CD14-positive monocyte (primary cell): ENCODE data around the gene COL13A1. TPM values are rescaled to one million over a fixed set of nuclear protein-coding genes. Genes with fewer than 3 reads are reported as not detected.

Source experiments
- DNase-seq, 3 donors: peaks; one replicate each; pipeline ENCODE4 v3.0.0-alpha.2; 2011 to 2022
- H2AFZ ChIP-seq: 2 replicates; pipeline ENCODE4 v1.6.0; 2012; ENCODE audit warnings: mild to moderate bottlenecking, low read depth, low read length, inconsistent platforms; ENCODE audit not compliant: insufficient read depth, poor library complexity, severe bottlenecking
- H3K27ac ChIP-seq, 2 donors: 1 replicate in 1 of 2; 2 replicates in 1 of 2; pipeline ENCODE4 v1.5.1; 2012 to 2013; ENCODE audit warnings: low read length in 2 of 2, control low read depth in 1 of 2, inconsistent platforms in 1 of 2, low read depth in 1 of 2, mild to moderate bottlenecking in 1 of 2
- H3K27me3 ChIP-seq, 2 donors: one replicate each; pipeline versions ENCODE4 v1.6.0 to v1.6.1; 2011 to 2013; ENCODE audit warnings: low read length in 2 of 2; ENCODE audit not compliant: control insufficient read depth in 2 of 2, insufficient read depth in 2 of 2
- H3K36me3 ChIP-seq, 2 donors: replicated peaks in 1 of 2; 1 replicate in 1 of 2; 2 replicates in 1 of 2; pipeline versions ENCODE4 v1.5.1 to v1.6.1; 2012 to 2013; ENCODE audit warnings: low read length in 2 of 2, control low read depth in 1 of 2, inconsistent platforms in 1 of 2, mild to moderate bottlenecking in 1 of 2; ENCODE audit not compliant: insufficient read depth in 2 of 2, control insufficient read depth in 1 of 2
- H3K4me1 ChIP-seq, 2 donors: 1 replicate in 1 of 2; 2 replicates in 1 of 2; pipeline versions ENCODE4 v1.5.1 to v1.6.1; 2012 to 2013; ENCODE audit warnings: low read length in 2 of 2, control low read depth in 1 of 2, inconsistent platforms in 1 of 2, mild to moderate bottlenecking in 1 of 2, moderate library complexity in 1 of 2; ENCODE audit not compliant: insufficient read depth in 2 of 2, control insufficient read depth in 1 of 2
- H3K4me2 ChIP-seq: replicated peaks from 2 replicates; pipeline ENCODE3; 2012; ENCODE audit warnings: low read length, moderate library complexity, mild to moderate bottlenecking; ENCODE audit not compliant: poor library complexity, severe bottlenecking; ENCODE audit errors: extremely low read depth
- H3K4me3 ChIP-seq, 3 experiments: fragments of 200-600 bp in 1 of 3; sonication (generic) in 1 of 3; replicated peaks in 1 of 3; 1 replicate in 2 of 3; 2 replicates in 1 of 3; pipeline ENCODE4 v1.5.1; 2011 to 2013; ENCODE audit warnings: low read length in 3 of 3, mild to moderate bottlenecking in 3 of 3, control low read depth in 2 of 3, low read depth in 2 of 3, inconsistent platforms in 1 of 3, moderate library complexity in 1 of 3
- H3K79me2 ChIP-seq: 2 replicates; pipeline ENCODE4 v1.6.0; 2012; ENCODE audit warnings: mild to moderate bottlenecking, control low read depth, inconsistent platforms, low read length, moderate library complexity; ENCODE audit not compliant: insufficient read depth
- H3K9ac ChIP-seq: 2 replicates; pipeline ENCODE4 v1.6.0; 2017; ENCODE audit warnings: low read length, mild to moderate bottlenecking; ENCODE audit not compliant: insufficient read depth, poor library complexity, severe bottlenecking
- H3K9me3 ChIP-seq, 2 donors: replicated peaks in 1 of 2; 1 replicate in 1 of 2; 2 replicates in 1 of 2; pipeline versions ENCODE4 v1.5.1 to v1.6.1; 2012 to 2013; ENCODE audit warnings: low read length in 2 of 2, control low read depth in 1 of 2; ENCODE audit not compliant: control insufficient read depth in 1 of 2, insufficient read depth in 1 of 2
- H4K20me1 ChIP-seq: 2 replicates; pipeline ENCODE4 v1.6.0; 2012; ENCODE audit warnings: mild to moderate bottlenecking, low read length, control low read depth, moderate library complexity; ENCODE audit not compliant: insufficient read depth
- H3K27ac Mint-ChIP-seq, 7 donors: one replicate each; pipeline ENCODE4 v1.8.0; 2020; ENCODE audit warnings: mild to moderate bottlenecking in 7 of 7, mixed read lengths in 7 of 7, moderate library complexity in 6 of 7, inconsistent platforms in 2 of 7
- H3K27me3 Mint-ChIP-seq, 3 donors: one replicate each; pipeline ENCODE4 v1.8.0; 2021 to 2022; ENCODE audit warnings: low read depth in 3 of 3, mild to moderate bottlenecking in 3 of 3, mixed read lengths in 3 of 3, moderate library complexity in 3 of 3, inconsistent platforms in 1 of 3
- H3K36me3 Mint-ChIP-seq, 2 donors: one replicate each; pipeline ENCODE4 v1.8.0; 2020; ENCODE audit warnings: mixed read lengths in 2 of 2, inconsistent platforms in 1 of 2, mild to moderate bottlenecking in 1 of 2
- H3K4me1 Mint-ChIP-seq: one replicate; pipeline ENCODE4 v1.8.0; 2020; ENCODE audit warnings: mild to moderate bottlenecking, mixed read lengths
- H3K4me3 Mint-ChIP-seq, 2 donors: one replicate each; pipeline ENCODE4 v1.8.0; 2020; ENCODE audit warnings: mild to moderate bottlenecking in 2 of 2, mixed read lengths in 2 of 2, moderate library complexity in 1 of 2
- H3K9me3 Mint-ChIP-seq, 7 donors: one replicate each; pipeline ENCODE4 v1.8.0; 2020 to 2022; ENCODE audit warnings: mixed read lengths in 7 of 7, mild to moderate bottlenecking in 6 of 7, moderate library complexity in 6 of 7, inconsistent platforms in 2 of 7
- WGBS: methylation state at CpG from one replicate; pipeline ENCODE4 v1.1.5; 2013; ENCODE audit warnings: missing lambda C conversion rate; ENCODE audit not compliant: insufficient coverage; 5-methylcytosine and 5-hydroxymethylcytosine counted together
- intact Hi-C, 2 donors: fragments of 100-400 bp; cut with micrococcal nuclease; formaldehyde crosslinking; loops; one replicate each; pipeline versions ENCODE4 v1.15.0 to v1.15.1; 2023
- polyA plus RNA-seq, 3 donors: library from polyadenylated mRNA; depleted of rRNA in 1 of 3; unstranded in 2 of 3; stranded (reverse) in 1 of 3; fragments of 300-500 nt in 2 of 3; fragments of >200 nt in 1 of 3; fragmentation: Illumina TruSeq in 2 of 3; gene quantifications; 1 replicate in 2 of 3; 2 replicates in 1 of 3; pipeline ENCODE4 v1.2.3, GENCODE V29; 2012 to 2021
- TF ChIP-seq, protein P1 (sequence below): fragments of 200-600 bp; IDR thresholded peaks from one replicate; pipeline ENCODE4 v1.8.0; 2022; ENCODE audit warnings: antibody characterized with exemption, mild to moderate bottlenecking

COL13A1 gene
- polyA plus RNA-seq, 3 donors, result not detected

- no peak for DNase-seq
- Mint-ChIP-seq H3K36me3 (no peaks in the 10 kb centered on the region), H3K27me3 (peaks cover 0 to 12% (median 0%) of the 10 kb centered on the region in 3 donors), H3K9me3 (no peaks in the 10 kb centered on the region), H3K27ac (no peak overlapping the region), H3K4me3 (no peak overlapping the region), H3K4me1 (peaks cover 2% of the 10 kb centered on the region)
- no peak overlapping the region for H3K27ac ChIP-seq
- intact Hi-C loops, result no loop called here
- no peaks in the 10 kb centered on the region for H3K4me1 ChIP-seq
- no peaks in the 10 kb centered on the region for H4K20me1 ChIP-seq
- no peaks in the 10 kb centered on the region for H3K27me3 ChIP-seq
- H3K9me3 ChIP-seq, result no peaks in the 10 kb centered on the region
- H3K9ac ChIP-seq, result no peak overlapping the region
- no peaks in the 10 kb centered on the region for H3K36me3 ChIP-seq
- WGBS, result 59% methylated on average over 4 of the region's 6 CpGs
- no peaks in the 10 kb centered on the region for H3K79me2 ChIP-seq
- no peak overlapping the region for H3K4me2 ChIP-seq
- TF ChIP-seq, protein P1, sequence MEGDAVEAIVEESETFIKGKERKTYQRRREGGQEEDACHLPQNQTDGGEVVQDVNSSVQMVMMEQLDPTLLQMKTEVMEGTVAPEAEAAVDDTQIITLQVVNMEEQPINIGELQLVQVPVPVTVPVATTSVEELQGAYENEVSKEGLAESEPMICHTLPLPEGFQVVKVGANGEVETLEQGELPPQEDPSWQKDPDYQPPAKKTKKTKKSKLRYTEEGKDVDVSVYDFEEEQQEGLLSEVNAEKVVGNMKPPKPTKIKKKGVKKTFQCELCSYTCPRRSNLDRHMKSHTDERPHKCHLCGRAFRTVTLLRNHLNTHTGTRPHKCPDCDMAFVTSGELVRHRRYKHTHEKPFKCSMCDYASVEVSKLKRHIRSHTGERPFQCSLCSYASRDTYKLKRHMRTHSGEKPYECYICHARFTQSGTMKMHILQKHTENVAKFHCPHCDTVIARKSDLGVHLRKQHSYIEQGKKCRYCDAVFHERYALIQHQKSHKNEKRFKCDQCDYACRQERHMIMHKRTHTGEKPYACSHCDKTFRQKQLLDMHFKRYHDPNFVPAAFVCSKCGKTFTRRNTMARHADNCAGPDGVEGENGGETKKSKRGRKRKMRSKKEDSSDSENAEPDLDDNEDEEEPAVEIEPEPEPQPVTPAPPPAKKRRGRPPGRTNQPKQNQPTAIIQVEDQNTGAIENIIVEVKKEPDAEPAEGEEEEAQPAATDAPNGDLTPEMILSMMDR, result no peak
- H2AFZ ChIP-seq, result no peak overlapping the region
- no peak overlapping the region for H3K4me3 ChIP-seq
Measured at GRCh38 chr10:69874449-69874848, 72.7 kb downstream of the COL13A1 start.

GRCh38 chr10:69875856-69876255, 74.2 kb downstream of the COL13A1 start:
- WGBS, result 100% methylated on average over 1 of the region's 4 CpGs
- H3K27ac ChIP-seq, result no peak overlapping the region
- H3K27me3 Mint-ChIP-seq, result peaks cover 3 to 18% (median 5%) of the 10 kb centered on the region in 3 donors
- H3K36me3 ChIP-seq, result no peaks in the 10 kb centered on the region
- peaks cover 2% of the 10 kb centered on the region for H3K4me1 Mint-ChIP-seq
- no peak overlapping the region for H3K4me2 ChIP-seq
- H3K4me1 ChIP-seq, result no peaks in the 10 kb centered on the region
- no peak overlapping the region for H3K27ac Mint-ChIP-seq
- TF ChIP-seq, protein P1, result no peak
- H3K9me3 ChIP-seq, result no peaks in the 10 kb centered on the region
- H3K9ac ChIP-seq, result no peak overlapping the region
- DNase-seq, result no peak
- peaks cover 0 to 2% (median 0%) of the 10 kb centered on the region in 7 donors for H3K9me3 Mint-ChIP-seq
- H3K4me3 ChIP-seq, result no peak overlapping the region
- H3K36me3 Mint-ChIP-seq, result no peaks in the 10 kb centered on the region
- intact Hi-C loops, result no loop called here
- H3K79me2 ChIP-seq, result no peaks in the 10 kb centered on the region
- H3K4me3 Mint-ChIP-seq, result no peak overlapping the region
- no peak overlapping the region for H2AFZ ChIP-seq
- no peaks in the 10 kb centered on the region for H3K27me3 ChIP-seq
- no peaks in the 10 kb centered on the region for H4K20me1 ChIP-seq
